ENCODE measurements around the gene KIAA0825. TPM values are rescaled to one million over a fixed set of nuclear protein-coding genes. Genes with fewer than 3 reads are reported as not detected.

Gene KIAA0825
- total and polyA plus RNA-seq, 2 experiments from 2014 or later: 3.0 to 7.0 TPM

DNA sequence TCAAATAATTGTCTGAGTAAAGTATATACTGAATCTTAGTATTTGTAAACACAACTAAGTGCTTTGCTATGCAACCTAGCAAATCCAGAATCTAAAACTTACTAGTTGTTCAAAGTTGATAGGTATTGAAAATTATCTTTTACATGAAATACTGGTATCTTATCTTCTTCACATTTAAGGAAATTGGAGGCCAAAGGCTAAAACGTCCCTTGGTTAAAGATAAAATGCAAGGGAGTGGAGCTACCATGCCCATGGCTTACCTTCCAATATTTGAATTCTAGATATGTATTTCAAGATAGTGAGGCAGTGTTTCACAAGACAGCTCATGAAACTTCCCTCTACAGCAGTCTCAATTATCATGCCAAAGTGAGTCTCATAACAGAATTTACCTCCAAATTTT, 373.5 kb downstream of the KIAA0825 start:
- Histone ChIP-seq H4K20me1 (ENCODE audit: insufficient read depth) (no peaks in the 10 kb centered on the region), H3K4me1 (ENCODE audit: insufficient read depth) (peaks cover 59% of the 10 kb centered on the region), H3K27me3 (replicated peaks; ENCODE audit: insufficient read depth) (no peaks in the 10 kb centered on the region), H3K4me2 (ENCODE audit: unreplicated experiment) (no peak overlapping the region), H2AFZ (no peak overlapping the region), H3K27ac (no peak overlapping the region), H3K4me3 (no peak overlapping the region), H3K9me3 (ENCODE audit: low read depth) (no peaks in the 10 kb centered on the region), H3K9me2 (ENCODE audit: insufficient read depth) (no peaks in the 10 kb centered on the region; the same call in 1 of the 2 replicates), H3K79me2 (ENCODE audit: insufficient read depth) (no peaks in the 10 kb centered on the region), H3F3A (ENCODE audit: insufficient read depth) (peaks cover 51% of the 10 kb centered on the region), H3K9ac (no peak overlapping the region), H3K36me3 (ENCODE audit: low read depth) (no peaks in the 10 kb centered on the region)
- DNase-seq: no peak
- 38 to 40% methylated on average over 1 of the region's 1 CpG for WGBS, 2 experiments (ENCODE audit: low coverage in 1 of 2, low lambda C conversion rate in 2 of 2, missing lambda C conversion rate in 2 of 2)
- in situ Hi-C loops (cut with MboI): no loop called here
- no peak for TF ChIP-seq EZH2phosphoT487 (IDR thresholded peaks at IDR 0.05; ENCODE audit: insufficient read depth, low read depth)
- TF ChIP-seq EZH2 (IDR thresholded peaks at IDR 0.05; ENCODE audit: insufficient read depth, poor library complexity, severe bottlenecking): no peak

DNA sequence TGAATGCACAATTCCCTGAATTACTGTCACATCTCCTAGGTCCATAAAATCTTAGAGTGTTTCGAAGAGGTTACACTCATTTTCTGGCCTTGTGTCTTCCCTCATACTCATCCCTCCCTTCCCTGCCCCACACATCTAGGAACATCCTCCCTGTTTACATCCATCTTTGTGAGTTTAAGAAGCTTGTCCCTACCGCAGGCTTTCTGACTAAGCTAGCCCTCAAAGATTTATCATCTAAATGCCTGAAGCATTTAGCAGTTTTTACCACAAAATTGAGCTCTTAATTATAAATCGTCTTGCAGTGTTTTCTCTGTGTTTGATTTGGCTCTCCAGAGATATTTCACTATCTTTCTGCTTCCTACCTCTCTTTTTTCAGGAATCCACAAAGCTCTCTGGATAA, 374.8 kb downstream of the KIAA0825 start:
- Histone ChIP-seq H3K36me3 (ENCODE audit: low read depth) (no peaks in the 10 kb centered on the region), H3K27me3 (replicated peaks; ENCODE audit: insufficient read depth) (no peaks in the 10 kb centered on the region), H3K27ac (no peak overlapping the region), H3K4me1 (ENCODE audit: insufficient read depth) (peaks cover 68% of the 10 kb centered on the region), H2AFZ (no peak overlapping the region), H3K4me3 (no peak overlapping the region), H3K79me2 (ENCODE audit: insufficient read depth) (no peaks in the 10 kb centered on the region), H3K9me3 (ENCODE audit: low read depth) (no peaks in the 10 kb centered on the region), H3F3A (ENCODE audit: insufficient read depth) (peaks cover 51% of the 10 kb centered on the region), H3K9ac (no peak overlapping the region), H4K20me1 (ENCODE audit: insufficient read depth) (no peaks in the 10 kb centered on the region), H3K9me2 (ENCODE audit: insufficient read depth) (no peaks in the 10 kb centered on the region), H3K4me2 (ENCODE audit: unreplicated experiment) (no peak overlapping the region)
- in situ Hi-C loops (cut with MboI): no loop called here
- WGBS, 2 experiments (ENCODE audit: low coverage in 1 of 2, low lambda C conversion rate in 2 of 2, missing lambda C conversion rate in 2 of 2): 0 to 1% methylated on average over 3 of the region's 3 CpGs
- TF ChIP-seq EZH2phosphoT487 (IDR thresholded peaks at IDR 0.05; ENCODE audit: insufficient read depth, low read depth): peak; percentile 75; the same call in 1 of the 2 replicates
- TF ChIP-seq EZH2 (IDR thresholded peaks at IDR 0.05; ENCODE audit: insufficient read depth, poor library complexity, severe bottlenecking): no peak
- DNase-seq: peak; percentile 70

DNA sequence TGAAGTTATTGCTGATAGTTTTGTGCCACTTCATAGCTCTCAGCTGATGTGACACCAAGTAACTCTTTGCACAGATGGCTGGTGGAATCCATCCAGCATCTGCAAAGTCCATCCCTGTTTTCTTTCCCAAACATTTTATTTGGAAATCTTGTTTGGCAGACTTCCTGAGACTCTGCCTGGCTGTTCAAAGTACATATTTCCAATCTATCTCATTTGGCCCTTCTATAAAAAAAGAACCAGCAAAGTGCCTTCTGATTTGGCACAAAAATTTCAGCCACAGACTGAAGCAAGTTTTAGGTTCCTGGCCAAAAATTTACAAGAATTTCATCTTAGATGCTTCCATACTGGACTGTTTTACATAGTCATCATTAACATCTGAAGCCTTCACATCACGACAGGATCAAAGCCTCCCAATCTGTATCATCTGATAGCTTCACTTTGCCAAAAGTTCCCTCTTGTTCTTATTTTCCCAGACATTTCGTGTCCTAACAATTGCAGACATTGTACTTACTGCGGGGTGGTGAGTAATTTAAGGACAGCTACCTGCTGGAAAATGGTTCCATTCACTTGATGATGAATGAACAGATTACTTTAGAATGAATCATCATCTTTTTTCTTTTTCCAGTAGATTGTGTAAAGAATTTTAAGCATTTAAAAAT, 377.3 kb downstream of the KIAA0825 start:
- Histone ChIP-seq H4K20me1 (ENCODE audit: insufficient read depth) (no peaks in the 10 kb centered on the region), H3K4me3 (peak overlapping the region; percentile 20), H3K9me2 (ENCODE audit: insufficient read depth) (no peaks in the 10 kb centered on the region), H3K4me2 (ENCODE audit: unreplicated experiment) (peak overlapping the region; percentile 59), H3K9ac (0 out of 2 replicates have a peak overlapping the region, but pooled peaks have one; percentile 4), H3K79me2 (ENCODE audit: insufficient read depth) (no peaks in the 10 kb centered on the region), H3K27ac (peak overlapping the region; percentile 59), H3K36me3 (ENCODE audit: low read depth) (no peaks in the 10 kb centered on the region), H3F3A (ENCODE audit: insufficient read depth) (peaks cover 49% of the 10 kb centered on the region), H3K4me1 (ENCODE audit: insufficient read depth) (peaks cover 68% of the 10 kb centered on the region), H2AFZ (no peak overlapping the region), H3K27me3 (replicated peaks; ENCODE audit: insufficient read depth) (no peaks in the 10 kb centered on the region), H3K9me3 (ENCODE audit: low read depth) (no peaks in the 10 kb centered on the region)
- WGBS, 2 experiments (ENCODE audit: low coverage in 1 of 2, low lambda C conversion rate in 2 of 2, missing lambda C conversion rate in 2 of 2): 1 to 3% methylated on average over 3 of the region's 3 CpGs
- DNase-seq: peak; percentile 73
- TF ChIP-seq EZH2 (IDR thresholded peaks at IDR 0.05; ENCODE audit: insufficient read depth, poor library complexity, severe bottlenecking): no peak
- TF ChIP-seq EZH2phosphoT487 (IDR thresholded peaks at IDR 0.05; ENCODE audit: insufficient read depth, low read depth): no peak
- in situ Hi-C loops (cut with MboI): no loop called here

DNA sequence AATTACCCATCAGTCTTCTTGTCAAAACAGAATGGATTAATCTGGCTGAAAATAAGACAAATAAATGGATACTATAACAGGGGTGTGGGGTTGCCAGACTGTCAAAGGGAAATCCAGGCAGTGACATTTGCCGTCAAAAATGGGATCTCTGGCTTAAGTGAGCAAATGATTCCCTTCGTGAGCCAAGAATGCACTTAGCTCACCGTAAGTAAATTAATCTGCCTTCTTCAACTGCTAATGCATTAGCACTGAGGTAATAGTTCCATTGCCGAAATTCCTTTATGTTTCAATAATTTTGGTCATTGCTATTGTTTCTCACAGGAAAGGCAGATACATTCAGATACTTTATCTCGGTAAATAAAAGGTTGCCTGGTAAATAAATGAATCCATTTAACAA, 377.8 kb downstream of the KIAA0825 start:
- peaks cover 62% of the 10 kb centered on the region for H3K4me1 ChIP-seq (ENCODE audit: insufficient read depth)
- no peaks in the 10 kb centered on the region for H3K27me3 ChIP-seq (replicated peaks; ENCODE audit: insufficient read depth)
- no peak overlapping the region for H2AFZ ChIP-seq
- in situ Hi-C loops (cut with MboI): no loop called here
- 0 out of 2 replicates have a peak overlapping the region, but pooled peaks have one; percentile 4 for H3K9ac ChIP-seq
- TF ChIP-seq EZH2phosphoT487 (IDR thresholded peaks at IDR 0.05; ENCODE audit: insufficient read depth, low read depth) (no peak), EZH2 (IDR thresholded peaks at IDR 0.05; ENCODE audit: insufficient read depth, poor library complexity, severe bottlenecking) (no peak)
- DNase-seq: peak; percentile 54
- peaks cover 43% of the 10 kb centered on the region for H3F3A ChIP-seq (ENCODE audit: insufficient read depth)
- peaks cover under 1% of the 10 kb centered on the region for H3K9me3 ChIP-seq (ENCODE audit: low read depth)
- no peaks in the 10 kb centered on the region for H3K79me2 ChIP-seq (ENCODE audit: insufficient read depth)
- H3K9me2 ChIP-seq (ENCODE audit: insufficient read depth): no peaks in the 10 kb centered on the region
- H3K4me3 ChIP-seq: peak overlapping the region; percentile 20
- no peaks in the 10 kb centered on the region for H3K36me3 ChIP-seq (ENCODE audit: low read depth)
- H3K4me2 ChIP-seq (ENCODE audit: unreplicated experiment): peak overlapping the region; percentile 59
- WGBS, 2 experiments (ENCODE audit: low coverage in 1 of 2, low lambda C conversion rate in 2 of 2, missing lambda C conversion rate in 2 of 2): 3 to 6% methylated on average over 5 of the region's 5 CpGs
- no peaks in the 10 kb centered on the region for H4K20me1 ChIP-seq (ENCODE audit: insufficient read depth)
- peak overlapping the region; percentile 59 for H3K27ac ChIP-seq
